DOHH2 (cell line): ENCODE measurements around the gene ALDH1L1.

Experiments used
- H3F3A ChIP-seq: fragments of 200-600 bp; sonication (generic), shearing (Covaris generic); 2 replicates; pipeline ENCODE4 v1.6.0; 2016; ENCODE audit warnings: antibody characterized with exemption, mild to moderate bottlenecking; ENCODE audit not compliant: control insufficient read depth, insufficient read depth
- H3K27ac ChIP-seq: fragments of 200-600 bp; sonication (generic); 2 replicates; pipeline ENCODE4 v1.5.1; 2014; ENCODE audit warnings: low read depth, mild to moderate bottlenecking, low read length, moderate library complexity
- H3K27me3 ChIP-seq: fragments of 200-600 bp; sonication (generic); 2 replicates; pipeline ENCODE4 v1.6.1; 2014; ENCODE audit warnings: mild to moderate bottlenecking, low read length, mixed read lengths; ENCODE audit not compliant: control insufficient read depth
- H3K36me3 ChIP-seq: fragments of 200-600 bp; sonication (generic); 2 replicates; pipeline ENCODE4 v1.6.1; 2014; ENCODE audit warnings: mild to moderate bottlenecking, low read length, moderate library complexity, mixed read lengths; ENCODE audit not compliant: control insufficient read depth
- H3K4me1 ChIP-seq: fragments of 200-600 bp; sonication (generic); 2 replicates; pipeline ENCODE4 v1.6.1; 2014; ENCODE audit warnings: mild to moderate bottlenecking, low read length, mixed read lengths; ENCODE audit not compliant: control insufficient read depth
- H3K4me2 ChIP-seq: fragments of 200-600 bp; sonication (generic); 2 replicates; pipeline ENCODE4 v1.6.0; 2014; ENCODE audit warnings: mild to moderate bottlenecking, low read length, moderate library complexity
- H3K4me3 ChIP-seq: fragments of 200-600 bp; sonication (generic); 2 replicates; pipeline ENCODE4 v1.5.1; 2014; ENCODE audit warnings: mild to moderate bottlenecking, low read length, mixed read lengths
- H3K79me2 ChIP-seq: fragments of 200-600 bp; sonication (generic); 2 replicates; pipeline ENCODE4 v1.6.1; 2014; ENCODE audit warnings: mild to moderate bottlenecking, low read length, mixed read lengths; ENCODE audit not compliant: control insufficient read depth
- H3K9me2 ChIP-seq: fragments of 200-600 bp; sonication (generic); replicated peaks from 2 replicates; pipeline ENCODE4 v1.6.1; 2014; ENCODE audit warnings: mild to moderate bottlenecking, low read length, mixed read lengths; ENCODE audit not compliant: control insufficient read depth
- H3K9me3 ChIP-seq: fragments of 200-600 bp; sonication (generic); 2 replicates; pipeline ENCODE4 v1.6.1; 2014; ENCODE audit warnings: antibody characterized with exemption, low read length, mixed read lengths; ENCODE audit not compliant: control insufficient read depth, insufficient read depth
- H4K20me1 ChIP-seq: fragments of 200-600 bp; sonication (generic); 2 replicates; pipeline ENCODE4 v1.6.0; 2014; ENCODE audit warnings: low read depth, mild to moderate bottlenecking, antibody characterized with exemption, low read length, moderate library complexity; ENCODE audit not compliant: control insufficient read depth, insufficient read depth
- EZH2phosphoT487 ChIP-seq: fragments of 200-600 bp; sonication (generic); IDR thresholded peaks from 2 replicates; pipeline ENCODE4 v1.6.1; 2017; ENCODE audit warnings: borderline replicate concordance, mild to moderate bottlenecking, antibody characterized with exemption, low read length, moderate library complexity, mixed read lengths
- TF ChIP-seq, protein P1 (sequence below): fragments of 200-600 bp; sonication (generic); IDR thresholded peaks from one replicate; pipeline ENCODE4 v1.5.1; 2014; ENCODE audit warnings: antibody characterized with exemption, mild to moderate bottlenecking, low read depth, low read length; ENCODE audit not compliant: poor library complexity, severe bottlenecking

ALDH1L1 gene

DNA sequence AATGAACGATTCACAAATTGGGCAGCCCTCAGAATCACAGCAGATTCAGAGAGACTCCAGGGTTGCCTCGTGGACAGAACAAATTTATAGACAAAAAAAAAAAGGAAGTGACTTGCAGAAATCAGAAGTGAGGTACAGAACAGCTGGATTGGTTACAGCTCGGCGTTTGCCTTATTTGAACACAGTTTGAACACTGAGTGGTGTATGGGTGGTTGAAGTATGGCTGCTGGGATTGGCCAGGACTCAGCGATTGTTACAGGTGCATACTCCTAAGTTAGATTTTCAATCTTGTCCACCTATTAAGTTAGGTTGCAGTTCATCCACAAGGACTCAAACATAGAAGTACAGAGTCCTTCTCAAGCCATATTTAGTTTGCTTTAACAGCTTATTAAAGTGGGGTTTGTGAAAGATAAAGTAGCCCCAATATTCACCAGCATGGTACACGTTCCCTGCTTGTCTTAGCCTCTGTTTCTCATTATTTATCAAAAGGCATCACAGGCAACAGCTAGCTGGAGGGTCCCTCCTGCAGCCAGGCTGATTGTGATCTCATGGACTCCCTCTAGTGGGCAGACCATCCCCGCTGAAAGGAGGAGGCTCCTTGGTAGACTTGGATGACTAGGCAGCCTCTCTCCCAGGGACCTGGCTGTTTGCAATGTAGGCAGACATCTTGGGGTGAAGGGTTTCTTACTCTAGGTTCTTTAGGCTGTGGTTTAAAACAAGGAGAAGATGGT, 17.6 kb upstream of the ALDH1L1 start:
- Histone ChIP-seq H3K4me1 (no peaks in the 10 kb centered on the region), H3K4me3 (no peak overlapping the region), H3K27ac (no peak overlapping the region), H3K4me2 (no peak overlapping the region), H3K79me2 (no peaks in the 10 kb centered on the region), H4K20me1 (no peaks in the 10 kb centered on the region), H3F3A (no peaks in the 10 kb centered on the region), H3K36me3 (no peaks in the 10 kb centered on the region), H3K9me2 (no peaks in the 10 kb centered on the region; the same call in 1 of the 2 replicates), H3K27me3 (peaks cover 8% of the 10 kb centered on the region), H3K9me3 (peaks cover 20% of the 10 kb centered on the region; the same call in 1 of the 2 replicates)
- TF ChIP-seq, protein P1, sequence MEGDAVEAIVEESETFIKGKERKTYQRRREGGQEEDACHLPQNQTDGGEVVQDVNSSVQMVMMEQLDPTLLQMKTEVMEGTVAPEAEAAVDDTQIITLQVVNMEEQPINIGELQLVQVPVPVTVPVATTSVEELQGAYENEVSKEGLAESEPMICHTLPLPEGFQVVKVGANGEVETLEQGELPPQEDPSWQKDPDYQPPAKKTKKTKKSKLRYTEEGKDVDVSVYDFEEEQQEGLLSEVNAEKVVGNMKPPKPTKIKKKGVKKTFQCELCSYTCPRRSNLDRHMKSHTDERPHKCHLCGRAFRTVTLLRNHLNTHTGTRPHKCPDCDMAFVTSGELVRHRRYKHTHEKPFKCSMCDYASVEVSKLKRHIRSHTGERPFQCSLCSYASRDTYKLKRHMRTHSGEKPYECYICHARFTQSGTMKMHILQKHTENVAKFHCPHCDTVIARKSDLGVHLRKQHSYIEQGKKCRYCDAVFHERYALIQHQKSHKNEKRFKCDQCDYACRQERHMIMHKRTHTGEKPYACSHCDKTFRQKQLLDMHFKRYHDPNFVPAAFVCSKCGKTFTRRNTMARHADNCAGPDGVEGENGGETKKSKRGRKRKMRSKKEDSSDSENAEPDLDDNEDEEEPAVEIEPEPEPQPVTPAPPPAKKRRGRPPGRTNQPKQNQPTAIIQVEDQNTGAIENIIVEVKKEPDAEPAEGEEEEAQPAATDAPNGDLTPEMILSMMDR: peak; percentile 80
- no peak for TF ChIP-seq EZH2phosphoT487

DNA sequence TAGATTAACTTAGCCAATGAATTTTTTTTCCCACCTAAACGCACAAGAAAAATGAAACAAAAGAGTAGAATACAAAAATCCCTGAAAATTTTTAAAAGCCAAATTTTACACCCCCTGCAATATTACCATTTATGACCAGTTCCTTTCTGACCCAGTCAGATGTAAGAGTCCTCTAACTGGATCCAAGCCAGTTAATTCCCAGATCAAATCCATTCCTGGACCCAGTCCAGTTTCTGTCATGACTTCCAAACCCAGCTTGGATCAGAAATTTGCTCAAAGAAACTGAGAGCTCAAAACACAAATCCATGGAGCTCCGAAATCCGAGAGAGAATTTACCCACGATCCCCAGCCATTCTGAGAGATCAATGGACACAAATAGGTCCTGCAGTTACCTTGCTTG, 17.0 kb upstream of the ALDH1L1 start:
- TF ChIP-seq, protein P1: no peak
- TF ChIP-seq EZH2phosphoT487: no peak
- no peak overlapping the region for H3K4me3 ChIP-seq
- no peaks in the 10 kb centered on the region for H4K20me1 ChIP-seq
- no peak overlapping the region for H3K4me2 ChIP-seq
- H3F3A ChIP-seq: no peaks in the 10 kb centered on the region
- peaks cover 20% of the 10 kb centered on the region; the same call in 1 of the 2 replicates for H3K9me3 ChIP-seq
- no peak overlapping the region for H3K27ac ChIP-seq
- H3K79me2 ChIP-seq: no peaks in the 10 kb centered on the region
- no peaks in the 10 kb centered on the region for H3K4me1 ChIP-seq
- no peaks in the 10 kb centered on the region; the same call in 1 of the 2 replicates for H3K9me2 ChIP-seq
- H3K27me3 ChIP-seq: peaks cover 8% of the 10 kb centered on the region
- H3K36me3 ChIP-seq: no peaks in the 10 kb centered on the region

DNA sequence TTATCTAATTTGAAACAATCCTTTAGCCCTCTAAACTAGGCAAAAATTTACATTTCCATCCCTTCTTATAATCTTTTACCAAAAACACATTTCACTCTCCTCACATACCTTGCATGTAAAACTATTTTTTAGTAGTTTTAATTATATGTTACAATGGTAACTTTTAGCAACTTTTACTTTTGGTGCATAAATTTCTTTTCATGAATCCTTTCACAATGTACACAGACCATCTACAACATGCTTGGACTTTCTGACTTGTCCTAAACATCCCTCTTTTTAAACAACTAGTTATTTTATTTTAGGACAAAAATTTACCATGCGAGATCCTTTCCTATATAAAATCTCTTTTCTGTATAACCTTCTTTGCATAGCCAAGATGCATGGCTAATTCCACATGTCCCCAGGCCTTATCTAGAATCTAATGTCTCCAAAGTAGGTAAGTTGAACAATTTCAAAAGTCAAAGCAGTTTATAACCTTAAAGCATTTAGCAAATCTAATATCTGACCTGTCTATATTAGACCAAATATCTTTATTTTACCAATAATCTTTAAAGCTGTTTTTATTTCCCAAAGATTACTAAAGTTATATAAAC, 14.4 kb upstream of the ALDH1L1 start:
- Histone ChIP-seq H4K20me1 (no peaks in the 10 kb centered on the region), H3F3A (no peaks in the 10 kb centered on the region), H3K4me1 (no peaks in the 10 kb centered on the region), H3K9me3 (peaks cover 20% of the 10 kb centered on the region; the same call in 1 of the 2 replicates), H3K4me2 (no peak overlapping the region), H3K79me2 (no peaks in the 10 kb centered on the region), H3K4me3 (no peak overlapping the region), H3K27me3 (peaks cover 14% of the 10 kb centered on the region), H3K27ac (no peak overlapping the region), H3K9me2 (no peaks in the 10 kb centered on the region; the same call in 1 of the 2 replicates), H3K36me3 (no peaks in the 10 kb centered on the region)
- TF ChIP-seq EZH2phosphoT487: no peak
- TF ChIP-seq, protein P1: no peak
